ENCODE results near the gene MACF1.

DNA sequence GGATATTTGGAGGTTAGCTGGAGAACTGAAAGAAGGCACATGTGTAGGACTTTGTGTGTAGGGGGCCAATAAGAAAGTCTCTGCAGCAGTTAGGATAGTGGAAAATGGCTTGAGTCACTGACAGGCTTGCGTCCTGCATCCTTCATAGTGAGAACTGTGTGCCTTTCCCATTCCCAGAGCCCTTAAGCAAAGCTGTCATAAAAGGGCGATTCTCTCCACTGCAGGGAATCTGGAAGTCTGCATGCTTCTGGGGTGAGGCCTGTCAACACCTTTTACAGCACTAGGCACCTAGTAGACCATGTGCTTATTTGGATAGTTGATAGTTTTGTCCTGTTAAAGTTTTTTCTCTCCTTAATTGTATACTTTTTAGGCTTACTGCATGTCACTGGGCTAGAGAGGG is 39.4 kb upstream of the MACF1 start:
- TF ChIP-seq, protein P1, sequence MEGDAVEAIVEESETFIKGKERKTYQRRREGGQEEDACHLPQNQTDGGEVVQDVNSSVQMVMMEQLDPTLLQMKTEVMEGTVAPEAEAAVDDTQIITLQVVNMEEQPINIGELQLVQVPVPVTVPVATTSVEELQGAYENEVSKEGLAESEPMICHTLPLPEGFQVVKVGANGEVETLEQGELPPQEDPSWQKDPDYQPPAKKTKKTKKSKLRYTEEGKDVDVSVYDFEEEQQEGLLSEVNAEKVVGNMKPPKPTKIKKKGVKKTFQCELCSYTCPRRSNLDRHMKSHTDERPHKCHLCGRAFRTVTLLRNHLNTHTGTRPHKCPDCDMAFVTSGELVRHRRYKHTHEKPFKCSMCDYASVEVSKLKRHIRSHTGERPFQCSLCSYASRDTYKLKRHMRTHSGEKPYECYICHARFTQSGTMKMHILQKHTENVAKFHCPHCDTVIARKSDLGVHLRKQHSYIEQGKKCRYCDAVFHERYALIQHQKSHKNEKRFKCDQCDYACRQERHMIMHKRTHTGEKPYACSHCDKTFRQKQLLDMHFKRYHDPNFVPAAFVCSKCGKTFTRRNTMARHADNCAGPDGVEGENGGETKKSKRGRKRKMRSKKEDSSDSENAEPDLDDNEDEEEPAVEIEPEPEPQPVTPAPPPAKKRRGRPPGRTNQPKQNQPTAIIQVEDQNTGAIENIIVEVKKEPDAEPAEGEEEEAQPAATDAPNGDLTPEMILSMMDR (IDR thresholded peaks at IDR 0.05): no peak
- no peak for TF ChIP-seq EZH2 (IDR thresholded peaks at IDR 0.05)

Measured in neural progenitor cell (in vitro differentiated cells).